Measurements from ENCODE around the gene YPEL4.

GRCh38 chr11:57649826-57650738, at the start of gene YPEL4:
- TF ChIP-seq GATA2 (IDR thresholded peaks at IDR 0.05; ENCODE audit: low read depth, low read length) (no peak), GATA3 (IDR thresholded peaks at IDR 0.05; ENCODE audit: low read depth, low read length) (no peak)

Data from SH-SY5Y (cell line).